Liver (tissue), 3 donors: ENCODE measurements around the gene EMP1.

Experiments used
- ATF3 ChIP-seq: IDR thresholded peaks from 2 replicates; pipeline ENCODE4 v1.6.1; 2016; ENCODE audit warnings: antibody characterized with exemption
- CTCF ChIP-seq: fragments of 150-350 bp; IDR thresholded peaks from 2 replicates; pipeline ENCODE4 v1.5.1; 2017; ENCODE audit warnings: improper control_type of control experiment, low read depth, low read length; ENCODE audit not compliant: missing input control
- EGR1 ChIP-seq, 2 donors: IDR thresholded peaks; 2 replicates each; pipeline ENCODE4 v1.6.1; 2016 to 2018; ENCODE audit warnings: antibody characterized with exemption in 2 of 2, low read depth in 2 of 2
- GABPA ChIP-seq, 2 donors: IDR thresholded peaks in 1 of 2; conservative IDR thresholded peaks in 1 of 2; 2 replicates each; pipeline ENCODE4 v1.6.1; 2016; ENCODE audit warnings: antibody characterized with exemption in 2 of 2, mild to moderate bottlenecking in 1 of 2, moderate library complexity in 1 of 2
- HNF4G ChIP-seq: IDR thresholded peaks from 2 replicates; pipeline ENCODE4 v1.6.1; 2016; ENCODE audit warnings: antibody characterized with exemption
- JUND ChIP-seq, 2 donors: IDR thresholded peaks; 2 replicates each; pipeline ENCODE4 v1.6.1; 2016; ENCODE audit warnings: antibody characterized with exemption in 2 of 2
- MAX ChIP-seq: IDR thresholded peaks from 2 replicates; pipeline ENCODE4 v1.6.1; 2016; ENCODE audit warnings: antibody characterized with exemption
- RAD21 ChIP-seq, 2 donors: IDR thresholded peaks; 2 replicates each; pipeline ENCODE4 v1.6.1; 2016; ENCODE audit warnings: antibody characterized with exemption in 2 of 2, mild to moderate bottlenecking in 2 of 2
- SP1 ChIP-seq: IDR thresholded peaks from 2 replicates; pipeline ENCODE4 v1.6.1; 2018; ENCODE audit warnings: antibody characterized with exemption, mild to moderate bottlenecking
- TAF1 ChIP-seq: conservative IDR thresholded peaks from 2 replicates; pipeline ENCODE4 v1.6.1; 2016; ENCODE audit warnings: antibody characterized with exemption, mild to moderate bottlenecking
- YY1 ChIP-seq: IDR thresholded peaks from 2 replicates; pipeline ENCODE4 v1.6.1; 2016; ENCODE audit warnings: antibody characterized with exemption, mild to moderate bottlenecking
- ZBTB33 ChIP-seq: IDR thresholded peaks from 2 replicates; pipeline ENCODE4 v1.6.1; 2016; ENCODE audit warnings: antibody characterized with exemption
- donor health status: healthy.
- donor health status: healthy.

GRCh38 chr12:13175499-13175898, 21.0 kb upstream of the EMP1 start:
- TF ChIP-seq CTCF = no peak
- TF ChIP-seq YY1 = no peak
- no peak for TF ChIP-seq RAD21 (IDR thresholded peaks at IDR 0.05)
- no peak for TF ChIP-seq MAX
- TF ChIP-seq EGR1 (IDR thresholded peaks at IDR 0.05; ENCODE audit: low read depth in 2 of 2) = no peak
- TF ChIP-seq JUND (IDR thresholded peaks at IDR 0.05) = no peak
- TF ChIP-seq GABPA (IDR thresholded peaks at IDR 0.05 in 1 of 2, conservative IDR thresholded peaks at IDR 0.05 in 1 of 2) = no peak
- TF ChIP-seq ATF3 = no peak
- no peak for TF ChIP-seq TAF1
- no peak for TF ChIP-seq SP1
- TF ChIP-seq HNF4G = no peak
- no peak for TF ChIP-seq ZBTB33
